Measurements from ENCODE around the gene AADACL3. TPM values are rescaled to one million over a fixed set of nuclear protein-coding genes. Genes with fewer than 3 reads are reported as not detected.

AADACL3 gene
- total and polyA plus RNA-seq, 2 of the 13 experiments (the other 11 are each of a cell fraction or from before 2014, with no cell fraction given): not detected

GRCh38 chr1:12674358-12674757, 41.6 kb upstream of the AADACL3 start:
- intact Hi-C loops (cut with micrococcal nuclease; ENCODE audit: unreplicated experiment) (no loop called here), in situ Hi-C loops (cut with HindIII; ENCODE audit: extremely low pct_ligation_motif_present, low pct_unique_long_range_greater_than_20kb) (loop anchor here (25.0 kb wide), 1 partner anchor 562 kb away; no protein-coding TSS in a partner anchor)
- Histone ChIP-seq H3K4me1 (ENCODE audit: insufficient read depth, low read length) (no peaks in the 10 kb centered on the region), H3K4me3 (replicated peaks in 1 of 3; ENCODE audit: insufficient read depth in 1 of 3, low read depth in 2 of 3, low read length in 3 of 3) (no peak overlapping the region), H3K9ac (ENCODE audit: insufficient read depth, low read depth, low read length) (no peak overlapping the region), H3K79me2 (ENCODE audit: insufficient read depth, low read length) (no peaks in the 10 kb centered on the region), H4K20me1 (ENCODE audit: insufficient read depth, low read length) (no peaks in the 10 kb centered on the region), H3K27ac (ENCODE audit: extremely low read length, insufficient read depth, low read length) (no peak overlapping the region), H3K9me3 (ENCODE audit: low read length) (no peaks in the 10 kb centered on the region), H2AFZ (ENCODE audit: low read length) (no peak overlapping the region), H3K4me2 (ENCODE audit: low read depth, low read length) (no peak overlapping the region), H3K36me3 (replicated peaks in 1 of 2; ENCODE audit: control insufficient read depth in 1 of 2, insufficient read depth in 2 of 2, low read length in 2 of 2) (no peaks in the 10 kb centered on the region), H3K27me3 (ENCODE audit: control insufficient read depth in 1 of 2, insufficient read depth in 2 of 2, low read length in 2 of 2) (peaks cover 2 to 8% of the 10 kb centered on the region in 2 experiments; a peak in 2 of 5 replicates)
- ChIA-PET POLR2A (no interaction called here), CTCF (ENCODE audit: low intra/inter-chr PET ratio, low total read pairs) (no interaction called here)
- FAIRE-seq: no peak
- no peak for ATAC-seq
- no TSS peak for BruUV-seq (replicated peaks)
- TF ChIP-seq EZH2 (conservative IDR thresholded peaks at IDR 0.05; ENCODE audit: low read depth, low read length): no peak
- TF ChIP-seq PRMT3 (CRISPR knock-in tag; IDR thresholded peaks at IDR 0.05; ENCODE audit: borderline replicate concordance, low read depth): no peak
- TF ChIP-seq FOXK2 (IDR thresholded peaks at IDR 0.05): no peak
- TF ChIP-seq KLF11 (CRISPR knock-in tag; IDR thresholded peaks at IDR 0.05): no peak
- no peak for TF ChIP-seq ADNP (CRISPR knock-in tag; IDR thresholded peaks at IDR 0.05)
- no peak for TF ChIP-seq HNF1A (IDR thresholded peaks at IDR 0.05; ENCODE audit: low read depth)
- TF ChIP-seq HNF1A (CRISPR knock-in tag; IDR thresholded peaks at IDR 0.05; ENCODE audit: borderline replicate concordance): no peak
- TF ChIP-seq ZMYM4 (CRISPR knock-in tag; IDR thresholded peaks at IDR 0.05): no peak
- TF ChIP-seq ZNF20 (CRISPR knock-in tag; IDR thresholded peaks at IDR 0.05): no peak
- no peak for TF ChIP-seq RXRB (CRISPR knock-in tag; IDR thresholded peaks at IDR 0.05; ENCODE audit: borderline replicate concordance)
- TF ChIP-seq ZNF674 (CRISPR knock-in tag; IDR thresholded peaks at IDR 0.05; ENCODE audit: low read depth): no peak
- TF ChIP-seq SIN3B (IDR thresholded peaks at IDR 0.05; ENCODE audit: low read length): no peak
- TF ChIP-seq SALL1 (CRISPR knock-in tag; IDR thresholded peaks at IDR 0.05): no peak
- no peak for TF ChIP-seq TOE1 (CRISPR knock-in tag; IDR thresholded peaks at IDR 0.05)
- TF ChIP-seq ZHX2 (IDR thresholded peaks at IDR 0.05; ENCODE audit: low read depth): no peak
- TF ChIP-seq ZHX2 (CRISPR knock-in tag; IDR thresholded peaks at IDR 0.05; ENCODE audit: borderline replicate concordance): no peak
- DNase-seq (ENCODE audit: low spot score): no peak

Measured in HepG2 (cell line).